ENCODE data around the gene TM7SF2. TPM values are rescaled to one million over a fixed set of nuclear protein-coding genes. Genes with fewer than 3 reads are reported as not detected.

Gene TM7SF2
- total and polyA plus RNA-seq, 2 of the 13 experiments (the other 11 are each of a cell fraction or from before 2014, with no cell fraction given) = 56.0 to 66.9 TPM

DNA sequence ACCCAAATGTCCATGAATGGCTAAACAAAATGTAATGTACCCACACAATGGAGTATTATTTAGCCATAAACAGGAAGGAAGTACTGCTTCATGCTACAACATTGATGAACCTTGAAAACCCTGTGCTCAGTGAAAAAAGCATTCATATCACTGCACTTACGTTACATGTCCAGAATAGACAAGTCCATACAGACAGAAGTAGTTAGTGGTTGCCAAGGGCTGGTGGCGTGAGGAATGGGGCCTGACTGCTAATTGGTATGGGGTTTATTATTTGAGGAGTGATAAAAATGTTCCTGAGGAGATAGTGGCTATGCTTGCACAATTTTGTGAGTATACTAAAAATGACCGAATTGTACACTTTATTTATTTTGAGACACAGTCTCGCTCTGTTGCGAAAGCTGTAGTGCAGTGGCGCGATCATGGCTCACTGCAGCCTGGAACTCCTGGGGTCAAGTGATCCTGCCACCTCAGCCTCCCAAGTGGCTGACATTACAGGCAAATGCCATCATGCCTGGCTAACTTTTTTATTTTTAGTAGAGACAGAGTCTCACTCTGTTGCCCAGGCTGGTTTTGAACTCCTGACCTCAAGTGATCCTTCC is 30.3 kb downstream of the TM7SF2 start (continued):
- no peak for TF ChIP-seq MTA3 (CRISPR knock-in tag; IDR thresholded peaks at IDR 0.05)
- TF ChIP-seq IRF9 (CRISPR knock-in tag; IDR thresholded peaks at IDR 0.05; ENCODE audit: borderline replicate concordance) = no peak
- no peak for TF ChIP-seq IKZF4 (CRISPR knock-in tag; IDR thresholded peaks at IDR 0.05; ENCODE audit: borderline replicate concordance, low read depth, not compliant biosample characterization)
- TF ChIP-seq, protein P1, sequence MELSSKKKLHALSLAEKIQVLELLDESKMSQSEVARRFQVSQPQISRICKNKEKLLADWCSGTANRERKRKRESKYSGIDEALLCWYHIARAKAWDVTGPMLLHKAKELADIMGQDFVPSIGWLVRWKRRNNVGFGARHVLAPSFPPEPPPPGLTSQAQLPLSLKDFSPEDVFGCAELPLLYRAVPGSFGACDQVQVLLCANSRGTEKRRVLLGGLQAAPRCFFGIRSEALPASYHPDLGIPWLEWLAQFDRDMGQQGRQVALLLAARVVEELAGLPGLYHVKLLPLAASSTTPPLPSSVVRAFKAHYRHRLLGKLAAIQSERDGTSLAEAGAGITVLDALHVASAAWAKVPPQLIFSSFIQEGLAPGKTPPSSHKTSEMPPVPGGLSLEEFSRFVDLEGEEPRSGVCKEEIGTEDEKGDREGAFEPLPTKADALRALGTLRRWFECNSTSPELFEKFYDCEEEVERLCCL (CRISPR knock-in tag; IDR thresholded peaks at IDR 0.05; ENCODE audit: borderline replicate concordance) = no peak
- peak; percentile 78 for TF ChIP-seq CEBPG (CRISPR knock-in tag; IDR thresholded peaks at IDR 0.05)
- TF ChIP-seq MAFG (CRISPR knock-in tag; IDR thresholded peaks at IDR 0.05) = no peak
- no peak for TF ChIP-seq ZFP36L2 (CRISPR knock-in tag; IDR thresholded peaks at IDR 0.05)
- TF ChIP-seq EP300 (IDR thresholded peaks at IDR 0.05; ENCODE audit: low read depth in 2 of 2, low read length in 2 of 2) = peak in 1 of 2 experiments; percentile 25; a peak in 1 of 4 replicates
- TF ChIP-seq EP300 (CRISPR knock-in tag; IDR thresholded peaks at IDR 0.05; ENCODE audit: borderline replicate concordance) = no peak
- TF ChIP-seq SP1 (IDR thresholded peaks at IDR 0.05) = no peak
- no peak for TF ChIP-seq SP1 (CRISPR knock-in tag; IDR thresholded peaks at IDR 0.05)
- no peak for TF ChIP-seq NR2C2 (CRISPR knock-in tag; IDR thresholded peaks at IDR 0.05; ENCODE audit: borderline replicate concordance)
- peak; percentile 75 for TF ChIP-seq ZNF12 (CRISPR knock-in tag; IDR thresholded peaks at IDR 0.05)
- no peak for TF ChIP-seq ZNF160 (CRISPR knock-in tag; IDR thresholded peaks at IDR 0.05)
- no peak for TF ChIP-seq PHF21A (CRISPR knock-in tag; IDR thresholded peaks at IDR 0.05)
- TF ChIP-seq, protein P2, sequence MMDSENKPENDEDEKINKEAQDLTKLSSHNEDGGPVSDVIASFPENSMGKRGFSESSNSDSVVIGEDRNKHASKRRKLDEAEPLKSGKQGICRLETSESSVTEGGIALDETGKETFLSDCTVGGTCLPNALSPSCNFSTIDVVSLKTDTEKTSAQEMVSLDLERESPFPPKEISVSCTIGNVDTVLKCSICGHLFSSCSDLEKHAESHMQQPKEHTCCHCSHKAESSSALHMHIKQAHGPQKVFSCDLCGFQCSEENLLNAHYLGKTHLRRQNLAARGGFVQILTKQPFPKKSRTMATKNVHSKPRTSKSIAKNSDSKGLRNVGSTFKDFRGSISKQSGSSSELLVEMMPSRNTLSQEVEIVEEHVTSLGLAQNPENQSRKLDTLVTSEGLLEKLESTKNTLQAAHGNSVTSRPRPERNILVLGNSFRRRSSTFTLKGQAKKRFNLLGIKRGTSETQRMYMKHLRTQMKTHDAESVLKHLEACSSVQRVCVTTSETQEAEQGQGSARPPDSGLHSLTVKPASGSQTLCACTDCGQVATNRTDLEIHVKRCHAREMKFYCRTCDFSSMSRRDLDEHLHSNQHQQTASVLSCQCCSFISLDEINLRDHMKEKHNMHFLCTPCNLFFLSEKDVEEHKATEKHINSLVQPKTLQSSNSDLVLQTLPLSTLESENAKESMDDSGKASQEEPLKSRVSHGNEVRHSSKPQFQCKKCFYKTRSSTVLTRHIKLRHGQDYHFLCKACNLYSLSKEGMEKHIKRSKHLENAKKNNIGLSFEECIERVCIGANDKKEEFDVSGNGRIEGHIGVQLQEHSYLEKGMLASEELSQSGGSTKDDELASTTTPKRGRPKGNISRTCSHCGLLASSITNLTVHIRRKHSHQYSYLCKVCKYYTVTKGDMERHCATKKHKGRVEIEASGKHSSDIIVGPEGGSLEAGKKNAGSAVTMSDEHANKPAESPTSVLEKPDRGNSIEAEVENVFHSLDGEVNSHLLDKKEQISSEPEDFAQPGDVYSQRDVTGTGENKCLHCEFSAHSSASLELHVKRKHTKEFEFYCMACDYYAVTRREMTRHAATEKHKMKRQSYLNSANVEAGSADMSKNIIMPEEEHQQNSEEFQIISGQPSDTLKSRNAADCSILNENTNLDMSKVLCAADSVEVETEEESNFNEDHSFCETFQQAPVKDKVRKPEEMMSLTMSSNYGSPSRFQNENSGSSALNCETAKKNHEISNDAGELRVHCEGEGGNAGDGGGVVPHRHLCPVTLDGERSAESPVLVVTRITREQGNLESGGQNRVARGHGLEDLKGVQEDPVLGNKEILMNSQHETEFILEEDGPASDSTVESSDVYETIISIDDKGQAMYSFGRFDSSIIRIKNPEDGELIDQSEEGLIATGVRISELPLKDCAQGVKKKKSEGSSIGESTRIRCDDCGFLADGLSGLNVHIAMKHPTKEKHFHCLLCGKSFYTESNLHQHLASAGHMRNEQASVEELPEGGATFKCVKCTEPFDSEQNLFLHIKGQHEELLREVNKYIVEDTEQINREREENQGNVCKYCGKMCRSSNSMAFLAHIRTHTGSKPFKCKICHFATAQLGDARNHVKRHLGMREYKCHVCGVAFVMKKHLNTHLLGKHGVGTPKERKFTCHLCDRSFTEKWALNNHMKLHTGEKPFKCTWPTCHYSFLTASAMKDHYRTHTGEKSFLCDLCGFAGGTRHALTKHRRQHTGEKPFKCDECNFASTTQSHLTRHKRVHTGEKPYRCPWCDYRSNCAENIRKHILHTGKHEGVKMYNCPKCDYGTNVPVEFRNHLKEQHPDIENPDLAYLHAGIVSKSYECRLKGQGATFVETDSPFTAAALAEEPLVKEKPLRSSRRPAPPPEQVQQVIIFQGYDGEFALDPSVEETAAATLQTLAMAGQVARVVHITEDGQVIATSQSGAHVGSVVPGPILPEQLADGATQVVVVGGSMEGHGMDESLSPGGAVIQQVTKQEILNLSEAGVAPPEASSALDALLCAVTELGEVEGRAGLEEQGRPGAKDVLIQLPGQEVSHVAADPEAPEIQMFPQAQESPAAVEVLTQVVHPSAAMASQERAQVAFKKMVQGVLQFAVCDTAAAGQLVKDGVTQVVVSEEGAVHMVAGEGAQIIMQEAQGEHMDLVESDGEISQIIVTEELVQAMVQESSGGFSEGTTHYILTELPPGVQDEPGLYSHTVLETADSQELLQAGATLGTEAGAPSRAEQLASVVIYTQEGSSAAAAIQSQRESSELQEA (CRISPR knock-in tag; IDR thresholded peaks at IDR 0.05; ENCODE audit: not compliant biosample characterization) = no peak
- no peak for TF ChIP-seq ZNF207 (IDR thresholded peaks at IDR 0.05; ENCODE audit: borderline replicate concordance)
- TF ChIP-seq ZNF333 (CRISPR knock-in tag; IDR thresholded peaks at IDR 0.05; ENCODE audit: borderline replicate concordance) = no peak
- no peak for TF ChIP-seq MEF2D (CRISPR knock-in tag; IDR thresholded peaks at IDR 0.05)
- no peak for TF ChIP-seq ZNF7 (CRISPR knock-in tag; IDR thresholded peaks at IDR 0.05)
- no peak for TF ChIP-seq ZFAT (CRISPR knock-in tag; conservative IDR thresholded peaks at IDR 0.05)

Data from HepG2 (cell line).